HL-60 (cell line): ENCODE results near the gene AK9.

Experiments
- POLR2AphosphoS5 ChIP-seq: IDR thresholded peaks from 2 replicates; pipeline ENCODE4 v1.6.1; 2012; ENCODE audit warnings: low read depth
- TF ChIP-seq, protein P1 (sequence below): IDR thresholded peaks from one replicate; pipeline ENCODE4 v1.5.1; 2011; ENCODE audit warnings: low read length, control low read depth, inconsistent platforms; ENCODE audit not compliant: insufficient read depth

DNA sequence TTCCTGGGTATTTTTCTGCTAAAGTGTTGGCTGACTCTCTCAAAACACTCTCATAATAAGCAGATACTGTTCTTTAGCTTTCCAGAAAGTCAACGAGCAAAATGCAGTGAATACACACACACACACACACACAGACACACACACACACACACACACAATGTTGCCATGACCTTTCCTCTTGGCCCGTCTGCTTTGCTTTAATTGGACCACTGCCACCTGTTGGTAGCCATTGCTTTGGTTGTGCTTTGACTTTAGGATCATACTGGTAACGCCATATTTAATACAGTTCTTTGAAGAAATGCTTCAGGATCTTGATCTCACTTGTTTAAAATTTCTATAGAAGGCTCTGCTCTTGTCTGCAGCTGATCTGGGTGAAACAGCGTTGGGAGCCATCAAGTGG, 4.5 kb upstream of the AK9 start:
- TF ChIP-seq, protein P1, sequence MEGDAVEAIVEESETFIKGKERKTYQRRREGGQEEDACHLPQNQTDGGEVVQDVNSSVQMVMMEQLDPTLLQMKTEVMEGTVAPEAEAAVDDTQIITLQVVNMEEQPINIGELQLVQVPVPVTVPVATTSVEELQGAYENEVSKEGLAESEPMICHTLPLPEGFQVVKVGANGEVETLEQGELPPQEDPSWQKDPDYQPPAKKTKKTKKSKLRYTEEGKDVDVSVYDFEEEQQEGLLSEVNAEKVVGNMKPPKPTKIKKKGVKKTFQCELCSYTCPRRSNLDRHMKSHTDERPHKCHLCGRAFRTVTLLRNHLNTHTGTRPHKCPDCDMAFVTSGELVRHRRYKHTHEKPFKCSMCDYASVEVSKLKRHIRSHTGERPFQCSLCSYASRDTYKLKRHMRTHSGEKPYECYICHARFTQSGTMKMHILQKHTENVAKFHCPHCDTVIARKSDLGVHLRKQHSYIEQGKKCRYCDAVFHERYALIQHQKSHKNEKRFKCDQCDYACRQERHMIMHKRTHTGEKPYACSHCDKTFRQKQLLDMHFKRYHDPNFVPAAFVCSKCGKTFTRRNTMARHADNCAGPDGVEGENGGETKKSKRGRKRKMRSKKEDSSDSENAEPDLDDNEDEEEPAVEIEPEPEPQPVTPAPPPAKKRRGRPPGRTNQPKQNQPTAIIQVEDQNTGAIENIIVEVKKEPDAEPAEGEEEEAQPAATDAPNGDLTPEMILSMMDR: no peak
- no peak for TF ChIP-seq POLR2AphosphoS5
